NCI-H82 (cell line): ENCODE data around the gene HIPK2.

Source experiments
- DNase-seq: peaks from one replicate; lab custom pipeline; 2025; lab: John Stamatoyannopoulos, UW

The HIPK2 gene

GRCh38 chr7:139752604-139753003, 25.2 kb downstream of the HIPK2 start:
- no peak for DNase-seq

- no peak for DNase-seq
Measured at GRCh38 chr7:139752148-139752547, 25.6 kb downstream of the HIPK2 start.

- DNase-seq = no peak
Measured at GRCh38 chr7:139750459-139751095, 27.2 kb downstream of the HIPK2 start.

GRCh38 chr7:139749545-139749944, 28.3 kb downstream of the HIPK2 start:
- no peak for DNase-seq

GRCh38 chr7:139748941-139749340, 28.9 kb downstream of the HIPK2 start:
- no peak for DNase-seq

- DNase-seq = no peak
Measured at GRCh38 chr7:139748373-139748765, 29.4 kb downstream of the HIPK2 start.

GRCh38 chr7:139747662-139748372, 30.0 kb downstream of the HIPK2 start:
- DNase-seq = no peak

- DNase-seq = no peak
Measured at GRCh38 chr7:139746652-139747051, 31.1 kb downstream of the HIPK2 start.

GRCh38 chr7:139745678-139746143, 32.1 kb downstream of the HIPK2 start:
- peak; percentile 7 for DNase-seq

- no peak for DNase-seq
Measured at GRCh38 chr7:139744768-139745677, 32.8 kb downstream of the HIPK2 start.

GRCh38 chr7:139743967-139744767, 33.6 kb downstream of the HIPK2 start:
- no peak for DNase-seq

- DNase-seq = peak; percentile 54
Measured at GRCh38 chr7:139743267-139743966, 34.4 kb downstream of the HIPK2 start.

- DNase-seq = no peak
Measured at GRCh38 chr7:139741789-139742344, 35.9 kb downstream of the HIPK2 start.

GRCh38 chr7:139741239-139741638, 36.6 kb downstream of the HIPK2 start:
- DNase-seq = no peak

- DNase-seq = no peak
Measured at GRCh38 chr7:139739863-139740597, 37.8 kb downstream of the HIPK2 start.

GRCh38 chr7:139738772-139739171, 39.0 kb downstream of the HIPK2 start:
- no peak for DNase-seq

GRCh38 chr7:139738101-139738489, 39.7 kb downstream of the HIPK2 start:
- DNase-seq = no peak

GRCh38 chr7:139737221-139738100, 40.3 kb downstream of the HIPK2 start:
- peak; percentile 70 for DNase-seq
